Gastrocnemius medialis (tissue), 4 donors: ENCODE results near the gene JOSD2. TPM values are rescaled to one million over a fixed set of nuclear protein-coding genes. Genes with fewer than 3 reads are reported as not detected.
A peak's percentile ranks its signal among the peaks of the same experiment; 100 is the strongest.

Source experiments
- ATAC-seq, 2 donors: fragments of 150-250 bp; one replicate each; pipeline ENCODE4 v1.9.1; 2016
- DNase-seq, 2 donors: peaks; one replicate each; pipeline ENCODE4 v3.0.0-alpha.2; 2019
- H3K27ac ChIP-seq, 4 donors: fragments of 200-600 bp; sonication (generic); 1 replicate in 1 of 4; 2 replicates in 3 of 4; pipeline ENCODE4 v1.5.1; 2016 to 2018; ENCODE audit warnings: mild to moderate bottlenecking in 2 of 4, moderate library complexity in 1 of 4
- H3K27me3 ChIP-seq, 3 donors: fragments of 200-600 bp; sonication (generic) in 2 of 3; 1 replicate in 1 of 3; 2 replicates in 2 of 3; pipeline versions ENCODE4 v1.5.1 to v1.6.0; 2016 to 2019; ENCODE audit warnings: mild to moderate bottlenecking in 1 of 3, moderate library complexity in 1 of 3
- H3K36me3 ChIP-seq, 2 donors: fragments of 200-600 bp; sonication (generic) in 1 of 2; one replicate each; pipeline ENCODE4 v1.5.1; 2017 to 2018
- H3K4me1 ChIP-seq, 2 donors: fragments of 200-600 bp; sonication (generic) in 1 of 2; one replicate each; pipeline ENCODE4 v1.5.1; 2016 to 2017; ENCODE audit warnings: mild to moderate bottlenecking in 2 of 2
- H3K4me3 ChIP-seq, 4 donors: fragments of 200-600 bp; sonication (generic) in 3 of 4; 1 replicate in 1 of 4; 2 replicates in 3 of 4; pipeline ENCODE4 v1.5.1; 2016 to 2019; ENCODE audit warnings: mild to moderate bottlenecking in 2 of 4
- H3K9me3 ChIP-seq, 3 donors: fragments of 200-600 bp; sonication (generic) in 2 of 3; 1 replicate in 1 of 3; 2 replicates in 2 of 3; pipeline ENCODE4 v1.5.1; 2016 to 2019
- CTCF ChIP-seq, 5 experiments: fragments of 450-650 bp in 3 of 5; fragments of 200-600 bp in 2 of 5; sonication (generic) in 2 of 5; IDR thresholded peaks in 4 of 5; conservative IDR thresholded peaks in 1 of 5; 1 replicate in 4 of 5; 2 replicates in 1 of 5; pipeline ENCODE4 v1.5.1; 2016 to 2019; ENCODE audit warnings: antibody characterized with exemption in 5 of 5, mild to moderate bottlenecking in 3 of 5, moderate library complexity in 3 of 5
- POLR2A ChIP-seq, 2 donors: fragments of 450-650 bp; IDR thresholded peaks; one replicate each; pipeline ENCODE4 v1.6.1; 2017; ENCODE audit warnings: antibody characterized with exemption in 2 of 2, mild to moderate bottlenecking in 2 of 2, moderate library complexity in 2 of 2
- in situ Hi-C, 4 donors: fragments of 200-750 bp; cut with MboI; loops; one replicate each; pipeline versions ENCODE4 v1.15.0 to v1.8.0; 2017; ENCODE audit warnings: low sequenced_read_pairs in 4 of 4
- intact Hi-C: fragments of 100-400 bp; cut with DNase I; formaldehyde crosslinking; loops from one replicate; pipeline ENCODE4 v1.15.1; 2023; ENCODE audit warnings: low total_unique reads
- total RNA-seq, 4 donors: library from RNA; depleted of rRNA; stranded (reverse); fragments of >200 nt; gene quantifications; one replicate each; pipeline versions ENCODE4 v1.1.0 to v1.2.3, GENCODE V29; 2016

JOSD2 gene
- total RNA-seq, 4 donors from 2014 or later: 22.1 to 36.9 (median 27.8) TPM

- DNase-seq: no peak
- Histone ChIP-seq H3K27ac (no peak overlapping the region), H3K36me3 (no peaks in the 10 kb centered on the region), H3K4me1 (peaks cover 0 to 11% of the 10 kb centered on the region in 2 donors), H3K27me3 (peaks cover 44 to 73% (median 48%) of the 10 kb centered on the region in 3 donors), H3K9me3 (no peaks in the 10 kb centered on the region), H3K4me3 (peak overlapping the region in 2 of 4 donors; percentile 36 to 47)
- TF ChIP-seq POLR2A (IDR thresholded peaks at IDR 0.05) (no peak), CTCF (IDR thresholded peaks at IDR 0.05 in 4 of 5, conservative IDR thresholded peaks at IDR 0.05 in 1 of 5) (no peak)
- intact Hi-C loops: loop anchor here (2.0 to 10.0 kb wide), 2 partner anchors 92 to 200 kb away; no protein-coding TSS in a partner anchor
- no peak for ATAC-seq
- in situ Hi-C loops: no loop called here
Measured at GRCh38 chr19:50557009-50557613, 46.1 kb upstream of the JOSD2 start.

GRCh38 chr19:50556282-50557008, 45.5 kb upstream of the JOSD2 start:
- in situ Hi-C loops (no loop called here), intact Hi-C loops (loop anchor here (2.0 to 10.0 kb wide), 2 partner anchors 92 to 200 kb away; no protein-coding TSS in a partner anchor)
- H3K4me3 ChIP-seq: peak overlapping the region; percentile 36 to 49 (median 42)
- peaks cover 0 to 11% of the 10 kb centered on the region in 2 donors for H3K4me1 ChIP-seq
- ATAC-seq (peak in 1 of 2 donors; percentile 62), DNase-seq (peak in 1 of 2 donors; percentile 51)
- H3K27me3 ChIP-seq: peaks cover 42 to 74% (median 54%) of the 10 kb centered on the region in 3 donors
- H3K9me3 ChIP-seq: no peaks in the 10 kb centered on the region
- no peaks in the 10 kb centered on the region for H3K36me3 ChIP-seq
- H3K27ac ChIP-seq: no peak overlapping the region
- TF ChIP-seq POLR2A (IDR thresholded peaks at IDR 0.05) (no peak), CTCF (IDR thresholded peaks at IDR 0.05 in 4 of 5, conservative IDR thresholded peaks at IDR 0.05 in 1 of 5) (peak; percentile 34 to 79 (median 69))

- TF ChIP-seq CTCF (IDR thresholded peaks at IDR 0.05 in 4 of 5, conservative IDR thresholded peaks at IDR 0.05 in 1 of 5) (no peak), POLR2A (IDR thresholded peaks at IDR 0.05) (no peak)
- H3K27ac ChIP-seq: no peak overlapping the region
- H3K36me3 ChIP-seq: no peaks in the 10 kb centered on the region
- intact Hi-C loops (loop anchor here (2.0 to 10.0 kb wide), 2 partner anchors 91 to 199 kb away; no protein-coding TSS in a partner anchor), in situ Hi-C loops (no loop called here)
- H3K4me1 ChIP-seq: peaks cover 0 to 11% of the 10 kb centered on the region in 2 donors
- no peak for DNase-seq
- peak overlapping the region in 3 of 4 donors; percentile 36 to 47 (median 38) for H3K4me3 ChIP-seq
- no peaks in the 10 kb centered on the region for H3K9me3 ChIP-seq
- no peak for ATAC-seq
- H3K27me3 ChIP-seq: peaks cover 42 to 73% (median 58%) of the 10 kb centered on the region in 3 donors
Measured at GRCh38 chr19:50555450-50556281, 44.7 kb upstream of the JOSD2 start.

GRCh38 chr19:50555033-50555432, 44.0 kb upstream of the JOSD2 start:
- Histone ChIP-seq H3K4me1 (peaks cover 0 to 11% of the 10 kb centered on the region in 2 donors), H3K27me3 (peaks cover 42 to 73% (median 58%) of the 10 kb centered on the region in 3 donors), H3K27ac (no peak overlapping the region), H3K9me3 (no peaks in the 10 kb centered on the region), H3K4me3 (no peak overlapping the region), H3K36me3 (no peaks in the 10 kb centered on the region)
- in situ Hi-C loops: no loop called here
- intact Hi-C loops: loop anchor here (10.0 kb wide), 1 partner anchor 90 kb away; no protein-coding TSS in a partner anchor
- DNase-seq: no peak
- TF ChIP-seq POLR2A (IDR thresholded peaks at IDR 0.05): no peak
- no peak for TF ChIP-seq CTCF (IDR thresholded peaks at IDR 0.05 in 4 of 5, conservative IDR thresholded peaks at IDR 0.05 in 1 of 5)
- no peak for ATAC-seq
